ENCODE data around the gene ARSA.

The ARSA gene

GRCh38 chr22:50626850-50627641, 906 bp downstream of the ARSA start:
- H2AFZ ChIP-seq (ENCODE audit: low read depth) = no peak overlapping the region; the same call in 1 of the 2 replicates
- H3K9ac ChIP-seq = no peak overlapping the region
- no peak for TF ChIP-seq CTCF (conservative IDR thresholded peaks at IDR 0.05; ENCODE audit: low read depth, low read length)

GRCh38 chr22:50626314-50626849, 1.6 kb downstream of the ARSA start:
- Histone ChIP-seq H2AFZ (ENCODE audit: low read depth) (no peak overlapping the region), H3K4me3 (IDR thresholded peaks at IDR 0.05; ENCODE audit: insufficient read depth, low read depth, low read length) (no peak overlapping the region), H3K79me2 (ENCODE audit: insufficient read depth, low read depth) (no peaks in the 10 kb centered on the region), H3K4me2 (no peak overlapping the region), H3K36me3 (ENCODE audit: insufficient read depth) (no peaks in the 10 kb centered on the region), H3K9ac (no peak overlapping the region), H4K20me1 (ENCODE audit: insufficient read depth) (no peaks in the 10 kb centered on the region), H3K27me3 (ENCODE audit: insufficient read depth, low read depth) (no peaks in the 10 kb centered on the region), H3K4me1 (ENCODE audit: low read depth, poor library complexity, severe bottlenecking) (peaks cover 6% of the 10 kb centered on the region), H3K27ac (no peak overlapping the region)
- TF ChIP-seq CTCF (conservative IDR thresholded peaks at IDR 0.05; ENCODE audit: low read depth, low read length) = no peak

More at GRCh38 chr22:50626850-50627641, 906 bp downstream of the ARSA start:
- Histone ChIP-seq H3K4me3 (IDR thresholded peaks at IDR 0.05; ENCODE audit: insufficient read depth, low read depth, low read length) (no peak overlapping the region), H3K4me2 (peak overlapping the region; percentile 51; the same call in 1 of the 2 replicates), H3K79me2 (ENCODE audit: insufficient read depth, low read depth) (no peaks in the 10 kb centered on the region), H4K20me1 (ENCODE audit: insufficient read depth) (no peaks in the 10 kb centered on the region), H3K4me1 (ENCODE audit: low read depth, poor library complexity, severe bottlenecking) (peaks cover 6% of the 10 kb centered on the region), H3K27ac (no peak overlapping the region), H3K27me3 (ENCODE audit: insufficient read depth, low read depth) (no peaks in the 10 kb centered on the region), H3K36me3 (ENCODE audit: insufficient read depth) (no peaks in the 10 kb centered on the region)

- peaks cover 6% of the 10 kb centered on the region for H3K4me1 ChIP-seq (ENCODE audit: low read depth, poor library complexity, severe bottlenecking)
- H3K4me3 ChIP-seq (IDR thresholded peaks at IDR 0.05; ENCODE audit: insufficient read depth, low read depth, low read length) = no peak overlapping the region
Measured at GRCh38 chr22:50625568-50626313, 2.2 kb downstream of the ARSA start.

More at GRCh38 chr22:50625568-50626313, 2.2 kb downstream of the ARSA start:
- H3K9ac ChIP-seq = no peak overlapping the region
- no peak overlapping the region for H3K27ac ChIP-seq
- H3K4me2 ChIP-seq = no peak overlapping the region
- H2AFZ ChIP-seq (ENCODE audit: low read depth) = no peak overlapping the region
- H4K20me1 ChIP-seq (ENCODE audit: insufficient read depth) = no peaks in the 10 kb centered on the region
- no peaks in the 10 kb centered on the region for H3K36me3 ChIP-seq (ENCODE audit: insufficient read depth)
- H3K27me3 ChIP-seq (ENCODE audit: insufficient read depth, low read depth) = no peaks in the 10 kb centered on the region
- no peak for TF ChIP-seq CTCF (conservative IDR thresholded peaks at IDR 0.05; ENCODE audit: low read depth, low read length)
- H3K79me2 ChIP-seq (ENCODE audit: insufficient read depth, low read depth) = no peaks in the 10 kb centered on the region

Data from KMS-11 (cell line).